Activated T-helper 2 cell treated with anti-CD3 and anti-CD28 coated beads, Interferon-gamma antibody, Interleukin-2, Interleukin-4, amounts not matched to agents 10 μg/mL and 5 μg/mL and 100 μg/mL, durations not matched to agents 14 hours and 24 hours and 36 hours (primary cell): Measurements from ENCODE around the gene PDLIM7. TPM values are rescaled to one million over a fixed set of nuclear protein-coding genes. Genes with fewer than 3 reads are reported as not detected.
A peak's percentile ranks its signal among the peaks of the same experiment; 100 is the strongest.

Source experiments
- DNase-seq: peaks from one replicate; pipeline ENCODE4 v3.0.0; 2021; ENCODE audit warnings: low spot score
- H3K27ac Mint-ChIP-seq: one replicate; pipeline ENCODE4 v1.8.0; 2021; ENCODE audit warnings: mixed read lengths
- H3K27me3 Mint-ChIP-seq: one replicate; pipeline ENCODE4 v1.8.0; 2021; ENCODE audit warnings: low read depth, mixed read lengths
- H3K36me3 Mint-ChIP-seq: one replicate; pipeline ENCODE4 v1.8.0; 2021; ENCODE audit warnings: low read depth, mixed read lengths
- H3K4me1 Mint-ChIP-seq: one replicate; pipeline ENCODE4 v1.8.0; 2021; ENCODE audit warnings: low read depth, mixed read lengths
- H3K4me3 Mint-ChIP-seq: one replicate; pipeline ENCODE4 v1.8.0; 2021; ENCODE audit warnings: low read depth, mild to moderate bottlenecking, moderate library complexity, mixed read lengths
- H3K9me3 Mint-ChIP-seq: one replicate; pipeline ENCODE4 v1.8.0; 2021; ENCODE audit warnings: mixed read lengths
- intact Hi-C: fragments of 100-400 bp; cut with micrococcal nuclease; formaldehyde crosslinking; loops from one replicate; pipeline ENCODE4 v1.15.1; 2023
- total RNA-seq: library from RNA; stranded (reverse); gene quantifications from 2 replicates; pipeline ENCODE4 v1.2.3, GENCODE V29; 2022

The PDLIM7 gene
- total RNA-seq, 1 donor from 2014 or later, result 85.4 TPM

GRCh38 chr5:177519463-177520235 is 22.2 kb upstream of the PDLIM7 start:
- Mint-ChIP-seq H3K27ac (no peak overlapping the region), H3K27me3 (no peaks in the 10 kb centered on the region), H3K4me3 (no peak overlapping the region), H3K36me3 (peaks cover 48% of the 10 kb centered on the region), H3K4me1 (peaks cover 29% of the 10 kb centered on the region), H3K9me3 (no peaks in the 10 kb centered on the region)
- intact Hi-C loops, result no loop called here
- no peak for DNase-seq

- peak; percentile 97 for DNase-seq
- Mint-ChIP-seq H3K4me3 (peak within 1 kb of the TSS; percentile 87), H3K27me3 (no peaks in the 10 kb centered on the region), H3K27ac (peak within 1 kb of the TSS; percentile 80), H3K4me1 (peaks cover 27% of the 10 kb centered on the region), H3K36me3 (peaks cover 75% of the 10 kb centered on the region), H3K9me3 (no peaks in the 10 kb centered on the region)
- intact Hi-C loops, result loop anchor here (1.0 to 2.0 kb wide), 4 partner anchors 20 to 91 kb away; partner anchors contain the start of genes B4GALT7, FAM193B, GRK6 and PDLIM7
These were observed 19.5 kb upstream of the PDLIM7 start, which contains the start of gene DDX41 for GRCh38 chr5:177516601-177517568. Gene DDX41 (minus strand): TSS chr5:177516961. CDS start chr5:177516945, 16 bp downstream.

- intact Hi-C loops, result no loop called here
- DNase-seq, result no peak
- Mint-ChIP-seq H3K36me3 (peaks cover 76% of the 10 kb centered on the region), H3K27me3 (no peaks in the 10 kb centered on the region), H3K4me1 (peaks cover 22% of the 10 kb centered on the region), H3K4me3 (peak overlapping the region; percentile 87), H3K27ac (peak overlapping the region; percentile 29), H3K9me3 (no peaks in the 10 kb centered on the region)
These were observed 18.2 kb upstream of the PDLIM7 start for GRCh38 chr5:177515580-177515979.

- no peak overlapping the region for H3K27ac Mint-ChIP-seq
- no peak for DNase-seq
- H3K36me3 Mint-ChIP-seq, result peaks cover 70% of the 10 kb centered on the region
- H3K27me3 Mint-ChIP-seq, result no peaks in the 10 kb centered on the region
- H3K4me3 Mint-ChIP-seq, result peak overlapping the region; percentile 37
- H3K4me1 Mint-ChIP-seq, result peaks cover 20% of the 10 kb centered on the region
- no peaks in the 10 kb centered on the region for H3K9me3 Mint-ChIP-seq
- intact Hi-C loops, result no loop called here
These were observed 17.1 kb upstream of the PDLIM7 start for GRCh38 chr5:177514541-177514940.

- no peak for DNase-seq
- intact Hi-C loops, result no loop called here
- Mint-ChIP-seq H3K27me3 (no peaks in the 10 kb centered on the region), H3K27ac (no peak overlapping the region), H3K36me3 (peaks cover 68% of the 10 kb centered on the region), H3K4me3 (no peak overlapping the region), H3K4me1 (peaks cover 18% of the 10 kb centered on the region), H3K9me3 (no peaks in the 10 kb centered on the region)
These were observed 16.1 kb upstream of the PDLIM7 start for GRCh38 chr5:177513500-177513899.

GRCh38 chr5:177512736-177513380 is 15.5 kb upstream of the PDLIM7 start:
- no peak for DNase-seq
- intact Hi-C loops, result no loop called here
- no peak overlapping the region for H3K4me3 Mint-ChIP-seq
- H3K27me3 Mint-ChIP-seq, result no peaks in the 10 kb centered on the region
- peaks cover 18% of the 10 kb centered on the region for H3K4me1 Mint-ChIP-seq
- peaks cover 68% of the 10 kb centered on the region for H3K36me3 Mint-ChIP-seq
- H3K9me3 Mint-ChIP-seq, result no peaks in the 10 kb centered on the region
- no peak overlapping the region for H3K27ac Mint-ChIP-seq

- Mint-ChIP-seq H3K36me3 (peaks cover 64% of the 10 kb centered on the region), H3K4me3 (no peak overlapping the region), H3K27me3 (no peaks in the 10 kb centered on the region), H3K4me1 (peaks cover 18% of the 10 kb centered on the region), H3K9me3 (no peaks in the 10 kb centered on the region), H3K27ac (no peak overlapping the region)
- intact Hi-C loops, result no loop called here
- DNase-seq, result no peak
These were observed 14.6 kb upstream of the PDLIM7 start for GRCh38 chr5:177511796-177512675.

GRCh38 chr5:177511181-177511580 is 13.8 kb upstream of the PDLIM7 start:
- no peak for DNase-seq
- Mint-ChIP-seq H3K27ac (no peak overlapping the region), H3K27me3 (no peaks in the 10 kb centered on the region), H3K4me1 (peaks cover 13% of the 10 kb centered on the region), H3K9me3 (no peaks in the 10 kb centered on the region), H3K4me3 (no peak overlapping the region), H3K36me3 (peaks cover 57% of the 10 kb centered on the region)
- intact Hi-C loops, result no loop called here

GRCh38 chr5:177510567-177511053 is 13.2 kb upstream of the PDLIM7 start:
- H3K36me3 Mint-ChIP-seq, result peaks cover 51% of the 10 kb centered on the region
- H3K4me1 Mint-ChIP-seq, result peaks cover 8% of the 10 kb centered on the region
- intact Hi-C loops, result no loop called here
- H3K27me3 Mint-ChIP-seq, result no peaks in the 10 kb centered on the region
- H3K27ac Mint-ChIP-seq, result no peak overlapping the region
- H3K4me3 Mint-ChIP-seq, result no peak overlapping the region
- H3K9me3 Mint-ChIP-seq, result no peaks in the 10 kb centered on the region
- DNase-seq, result no peak

- intact Hi-C loops, result no loop called here
- Mint-ChIP-seq H3K4me1 (peaks cover 2% of the 10 kb centered on the region), H3K27me3 (no peaks in the 10 kb centered on the region), H3K27ac (no peak overlapping the region), H3K9me3 (no peaks in the 10 kb centered on the region), H3K4me3 (no peak overlapping the region), H3K36me3 (peaks cover 46% of the 10 kb centered on the region)
- DNase-seq, result no peak
These were observed 12.7 kb upstream of the PDLIM7 start for GRCh38 chr5:177509991-177510566.

GRCh38 chr5:177509381-177509951 is 12.1 kb upstream of the PDLIM7 start, which contains the start of gene DOK3:
Gene DOK3 (minus strand): TSS chr5:177509826. CDS start chr5:177509540, 286 bp downstream.
- Mint-ChIP-seq H3K36me3 (peaks cover 40% of the 10 kb centered on the region), H3K4me1 (no peaks in the 10 kb centered on the region), H3K9me3 (no peaks in the 10 kb centered on the region), H3K4me3 (no peak within 1 kb of the TSS), H3K27ac (no peak within 1 kb of the TSS), H3K27me3 (no peaks in the 10 kb centered on the region)
- DNase-seq, result no peak
- intact Hi-C loops, result no loop called here
